Measurements from ENCODE around the gene F8A1.
"Not testable (repeated sequence)": the region's sequence is repeated elsewhere in the genome, so short reads cannot be mapped to it uniquely, and the experiment has no call there.

The F8A1 gene

GRCh38 chrX:154886069-154886788, at the start of gene F8A1:
F8A1 (plus strand) TSS chrX:154886355; CDS start chrX:154886375, 20 bp downstream.
- peak in 1 of 2 donors; percentile 12 for DNase-seq (ENCODE audit: low read depth in 2 of 2)

GRCh38 chrX:154840856-154841255, 45.3 kb upstream of the F8A1 start:
- DNase-seq (ENCODE audit: low read depth in 2 of 2) = no peak

GRCh38 chrX:154850957-154851611, 35.1 kb upstream of the F8A1 start:
- no peak for DNase-seq (ENCODE audit: low read depth in 2 of 2)

- DNase-seq (ENCODE audit: low read depth in 2 of 2) = no peak
These were observed 30.9 kb upstream of the F8A1 start for GRCh38 chrX:154855256-154855655.

- not testable (repeated sequence) for DNase-seq (ENCODE audit: low read depth in 2 of 2)
These were observed 17.6 kb upstream of the F8A1 start for GRCh38 chrX:154868522-154868921.

GRCh38 chrX:154873329-154873728, 12.8 kb upstream of the F8A1 start:
- no peak for DNase-seq (ENCODE audit: low read depth in 2 of 2)

- not testable (repeated sequence) for DNase-seq (ENCODE audit: low read depth in 2 of 2)
These were observed 2.1 kb upstream of the F8A1 start for GRCh38 chrX:154884069-154884468.

GRCh38 chrX:154885057-154885456, 1.1 kb upstream of the F8A1 start:
- DNase-seq (ENCODE audit: low read depth in 2 of 2) = not testable (repeated sequence)

GRCh38 chrX:154885549-154885948, 606 bp upstream of the F8A1 start:
- not testable (repeated sequence) for DNase-seq (ENCODE audit: low read depth in 2 of 2)

GRCh38 chrX:154886789-154887221, 650 bp downstream of the F8A1 start:
- not testable (repeated sequence) for DNase-seq (ENCODE audit: low read depth in 2 of 2)

GRCh38 chrX:154890990-154891639, 5.0 kb downstream of the F8A1 start:
- no peak for DNase-seq (ENCODE audit: low read depth in 2 of 2)

GRCh38 chrX:154892296-154892695, 6.1 kb downstream of the F8A1 start:
- no peak for DNase-seq (ENCODE audit: low read depth in 2 of 2)

- no peak for DNase-seq (ENCODE audit: low read depth in 2 of 2)
These were observed 14.2 kb downstream of the F8A1 start for GRCh38 chrX:154900323-154900722.

- no peak for DNase-seq (ENCODE audit: low read depth in 2 of 2)
These were observed 16.3 kb downstream of the F8A1 start for GRCh38 chrX:154902408-154902807.

- no peak for DNase-seq (ENCODE audit: low read depth in 2 of 2)
These were observed 22.7 kb downstream of the F8A1 start for GRCh38 chrX:154908821-154909220.

- not testable (repeated sequence) for DNase-seq (ENCODE audit: low read depth in 2 of 2)
These were observed 23.9 kb downstream of the F8A1 start for GRCh38 chrX:154910048-154910447.

- not testable (repeated sequence) for DNase-seq (ENCODE audit: low read depth in 2 of 2)
These were observed 24.4 kb downstream of the F8A1 start for GRCh38 chrX:154910528-154910927.

GRCh38 chrX:154914052-154914451, 27.9 kb downstream of the F8A1 start:
- DNase-seq (ENCODE audit: low read depth in 2 of 2) = no peak

- no peak for DNase-seq (ENCODE audit: low read depth in 2 of 2)
These were observed 31.9 kb downstream of the F8A1 start for GRCh38 chrX:154918060-154918483.

GRCh38 chrX:154924771-154925170, 38.6 kb downstream of the F8A1 start:
- DNase-seq (ENCODE audit: low read depth in 2 of 2) = not testable (repeated sequence)

Measured in stimulated activated CD8-positive, alpha-beta memory T cell treated with anti-CD3 and anti-CD28 coated beads, Interleukin-15, amount 100 ng/mL, for 4 hours (primary cell).